DND-41 (cell line): ENCODE data around the gene CCDC91.

ENCODE experiments used
- ATAC-seq: fragments of 200-7000 bp; cut with Tn5 transposase; 3 replicates; pipeline ENCODE4 v1.9.1; 2021; ENCODE audit warnings: low read depth; ENCODE audit not compliant: insufficient read depth
- DNase-seq: peaks from one replicate; pipeline ENCODE4 v3.0.0-alpha.2; 2020
- H2AFZ ChIP-seq: 2 replicates; pipeline ENCODE4 v1.6.0; 2012; ENCODE audit warnings: low read depth, low read length
- H3K27ac ChIP-seq: 2 replicates; pipeline ENCODE4 v1.5.1; 2012; ENCODE audit warnings: low read length, inconsistent platforms
- H3K27me3 ChIP-seq: fragments of 200-600 bp; sonication (generic); 2 replicates; pipeline ENCODE4 v1.6.0; 2012; ENCODE audit warnings: low read length, mild to moderate bottlenecking, inconsistent platforms; ENCODE audit not compliant: insufficient read depth, poor library complexity
- H3K36me3 ChIP-seq: 2 replicates; pipeline ENCODE4 v1.5.1; 2012; ENCODE audit warnings: low read length, inconsistent platforms; ENCODE audit not compliant: insufficient read depth
- H3K4me1 ChIP-seq: 2 replicates; pipeline ENCODE4 v1.5.1; 2012; ENCODE audit warnings: mild to moderate bottlenecking, low read length; ENCODE audit not compliant: insufficient read depth
- H3K4me2 ChIP-seq: 2 replicates; pipeline ENCODE4 v1.6.0; 2012; ENCODE audit warnings: mild to moderate bottlenecking, moderate library complexity, low read length, inconsistent platforms; ENCODE audit not compliant: insufficient read depth
- H3K4me3 ChIP-seq, 2 experiments: fragments of 200-600 bp in 1 of 2; shearing (Covaris generic) in 1 of 2; 2 replicates each; pipeline ENCODE4 v1.5.1; 2012 to 2016; ENCODE audit warnings: inconsistent platforms in 2 of 2, low read length in 2 of 2, mild to moderate bottlenecking in 2 of 2, low read depth in 1 of 2, moderate library complexity in 1 of 2
- H3K79me2 ChIP-seq: 2 replicates; pipeline ENCODE4 v1.6.0; 2012; ENCODE audit warnings: low read length, inconsistent platforms; ENCODE audit not compliant: insufficient read depth
- H3K9ac ChIP-seq: 2 replicates; pipeline ENCODE4 v1.6.0; 2012; ENCODE audit warnings: low read depth, mild to moderate bottlenecking, inconsistent platforms, low read length, moderate library complexity
- H3K9me3 ChIP-seq: 2 replicates; pipeline ENCODE4 v1.5.1; 2012; ENCODE audit warnings: low read length, moderate library complexity, mild to moderate bottlenecking, inconsistent platforms; ENCODE audit not compliant: insufficient read depth, severe bottlenecking
- H4K20me1 ChIP-seq: 2 replicates; pipeline ENCODE4 v1.6.0; 2012; ENCODE audit warnings: low read length; ENCODE audit not compliant: insufficient read depth
- EZH2 ChIP-seq: IDR thresholded peaks from 3 replicates; pipeline ENCODE4 v1.6.1; 2012; ENCODE audit warnings: borderline replicate concordance, low read depth, mild to moderate bottlenecking, moderate library complexity, low read length, inconsistent platforms; ENCODE audit not compliant: severe bottlenecking
- TF ChIP-seq, protein P1 (sequence below): IDR thresholded peaks from 2 replicates; pipeline ENCODE4 v1.5.1; 2012; ENCODE audit warnings: borderline replicate concordance, low read length, moderate library complexity, mild to moderate bottlenecking; ENCODE audit not compliant: poor library complexity, severe bottlenecking; ENCODE audit errors: extremely low read depth

The CCDC91 gene

DNA sequence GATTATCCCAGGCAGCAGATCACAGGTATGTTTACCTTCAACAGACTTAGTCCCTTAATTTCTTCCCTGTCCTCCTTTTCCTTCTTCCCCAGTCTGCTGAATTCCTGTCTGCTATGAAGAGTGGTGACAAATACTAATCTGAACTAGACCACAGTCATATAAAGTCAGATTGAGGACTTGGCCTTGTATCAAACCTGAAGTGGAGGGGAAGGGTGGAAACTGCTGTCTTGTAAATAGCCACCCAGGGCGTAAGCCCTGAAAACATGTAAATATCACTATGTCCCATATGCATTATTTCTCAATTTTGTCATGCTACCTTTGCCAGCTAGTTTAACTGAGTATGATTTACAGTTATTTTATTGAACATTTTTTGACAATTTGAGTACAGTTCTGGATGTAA lies 368.0 kb downstream of the CCDC91 start:
- H3K4me3 ChIP-seq: no peak overlapping the region
- no peak overlapping the region for H3K27ac ChIP-seq
- no peaks in the 10 kb centered on the region for H3K79me2 ChIP-seq
- DNase-seq (no peak), ATAC-seq (no peak)
- H3K4me1 ChIP-seq: no peaks in the 10 kb centered on the region
- no peaks in the 10 kb centered on the region for H3K9me3 ChIP-seq
- no peaks in the 10 kb centered on the region for H3K27me3 ChIP-seq
- H4K20me1 ChIP-seq: no peaks in the 10 kb centered on the region
- no peak overlapping the region for H3K9ac ChIP-seq
- no peaks in the 10 kb centered on the region for H3K36me3 ChIP-seq
- TF ChIP-seq, protein P1, sequence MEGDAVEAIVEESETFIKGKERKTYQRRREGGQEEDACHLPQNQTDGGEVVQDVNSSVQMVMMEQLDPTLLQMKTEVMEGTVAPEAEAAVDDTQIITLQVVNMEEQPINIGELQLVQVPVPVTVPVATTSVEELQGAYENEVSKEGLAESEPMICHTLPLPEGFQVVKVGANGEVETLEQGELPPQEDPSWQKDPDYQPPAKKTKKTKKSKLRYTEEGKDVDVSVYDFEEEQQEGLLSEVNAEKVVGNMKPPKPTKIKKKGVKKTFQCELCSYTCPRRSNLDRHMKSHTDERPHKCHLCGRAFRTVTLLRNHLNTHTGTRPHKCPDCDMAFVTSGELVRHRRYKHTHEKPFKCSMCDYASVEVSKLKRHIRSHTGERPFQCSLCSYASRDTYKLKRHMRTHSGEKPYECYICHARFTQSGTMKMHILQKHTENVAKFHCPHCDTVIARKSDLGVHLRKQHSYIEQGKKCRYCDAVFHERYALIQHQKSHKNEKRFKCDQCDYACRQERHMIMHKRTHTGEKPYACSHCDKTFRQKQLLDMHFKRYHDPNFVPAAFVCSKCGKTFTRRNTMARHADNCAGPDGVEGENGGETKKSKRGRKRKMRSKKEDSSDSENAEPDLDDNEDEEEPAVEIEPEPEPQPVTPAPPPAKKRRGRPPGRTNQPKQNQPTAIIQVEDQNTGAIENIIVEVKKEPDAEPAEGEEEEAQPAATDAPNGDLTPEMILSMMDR: no peak
- no peak for TF ChIP-seq EZH2
- no peak overlapping the region for H2AFZ ChIP-seq
- no peak overlapping the region for H3K4me2 ChIP-seq

GRCh38 chr12:28563286-28563685 lies 373.0 kb downstream of the CCDC91 start:
- no peak overlapping the region for H3K4me3 ChIP-seq
- no peaks in the 10 kb centered on the region for H3K9me3 ChIP-seq
- H3K9ac ChIP-seq: no peak overlapping the region
- no peak for TF ChIP-seq EZH2
- TF ChIP-seq, protein P1: no peak
- no peak overlapping the region for H3K27ac ChIP-seq
- H4K20me1 ChIP-seq: no peaks in the 10 kb centered on the region
- H2AFZ ChIP-seq: no peak overlapping the region
- no peak for ATAC-seq
- no peaks in the 10 kb centered on the region for H3K79me2 ChIP-seq
- H3K36me3 ChIP-seq: 0 out of 2 replicates have a peak, but pooled peaks cover 4% of the 10 kb centered on the region
- no peaks in the 10 kb centered on the region for H3K4me1 ChIP-seq
- no peaks in the 10 kb centered on the region for H3K27me3 ChIP-seq
- H3K4me2 ChIP-seq: no peak overlapping the region
- no peak for DNase-seq

- no peaks in the 10 kb centered on the region for H3K79me2 ChIP-seq
- no peaks in the 10 kb centered on the region for H3K4me1 ChIP-seq
- DNase-seq (no peak), ATAC-seq (no peak)
- no peak overlapping the region for H3K4me2 ChIP-seq
- H3K4me3 ChIP-seq: no peak overlapping the region
- no peaks in the 10 kb centered on the region for H4K20me1 ChIP-seq
- 0 out of 2 replicates have a peak, but pooled peaks cover 4% of the 10 kb centered on the region for H3K36me3 ChIP-seq
- no peaks in the 10 kb centered on the region for H3K9me3 ChIP-seq
- TF ChIP-seq EZH2: no peak
- TF ChIP-seq, protein P1: no peak
- no peak overlapping the region for H3K27ac ChIP-seq
- H2AFZ ChIP-seq: no peak overlapping the region
- no peaks in the 10 kb centered on the region for H3K27me3 ChIP-seq
- no peak overlapping the region for H3K9ac ChIP-seq
Measured at GRCh38 chr12:28563936-28564335, 373.7 kb downstream of the CCDC91 start.

DNA sequence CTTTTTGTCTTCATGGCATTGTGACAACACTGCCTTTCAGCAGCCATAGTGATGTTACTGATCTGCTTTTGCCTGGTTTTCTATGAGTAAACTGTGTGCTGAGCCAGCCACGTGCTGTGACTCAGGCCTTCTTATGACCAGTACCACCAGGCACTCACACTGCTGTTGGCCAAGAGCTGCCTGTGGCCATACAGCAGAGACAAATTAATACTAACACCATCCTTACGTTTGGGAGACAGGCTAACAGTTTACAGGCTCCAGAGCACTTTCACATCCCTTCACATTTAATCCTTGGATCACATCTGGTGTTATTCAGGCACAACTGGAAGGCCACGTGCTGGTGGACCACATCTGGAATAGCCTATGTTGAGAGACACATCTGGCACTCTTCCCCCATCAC lies 377.9 kb downstream of the CCDC91 start:
- Histone ChIP-seq H4K20me1 (no peaks in the 10 kb centered on the region), H2AFZ (no peak overlapping the region), H3K4me2 (no peak overlapping the region), H3K9me3 (no peaks in the 10 kb centered on the region), H3K4me3 (no peak overlapping the region), H3K27ac (no peak overlapping the region), H3K36me3 (0 out of 2 replicates have a peak, but pooled peaks cover 4% of the 10 kb centered on the region), H3K4me1 (no peaks in the 10 kb centered on the region), H3K9ac (no peak overlapping the region), H3K79me2 (no peaks in the 10 kb centered on the region), H3K27me3 (no peaks in the 10 kb centered on the region)
- TF ChIP-seq, protein P1: no peak
- TF ChIP-seq EZH2: no peak
- DNase-seq (no peak), ATAC-seq (no peak)
